H54 (cell line): ENCODE results near the gene SRGAP3.
A peak's percentile ranks its signal among the peaks of the same experiment; 100 is the strongest.
"Not testable (repeated sequence)": the region's sequence is repeated elsewhere in the genome, so short reads cannot be mapped to it uniquely, and the experiment has no call there.

Experiments used
- DNase-seq: peaks from one replicate; pipeline ENCODE4 v3.0.0; 2011; ENCODE audit warnings: low spot score, mixed read lengths; ENCODE audit not compliant: insufficient read length
- FAIRE-seq: peaks from 3 replicates; lab custom pipeline; 2011; peaks lifted over from hg19 to GRCh38; lab: Jason Lieb, UNC
- POLR2A ChIP-seq: IDR thresholded peaks from 2 replicates; pipeline ENCODE4 v1.6.1; 2011; ENCODE audit warnings: low read depth, mild to moderate bottlenecking, low read length

Gene SRGAP3

GRCh38 chr3:9099702-9100512, 149.5 kb downstream of the SRGAP3 start:
- FAIRE-seq (no peak), DNase-seq (no peak)
- TF ChIP-seq POLR2A, result no peak

DNA sequence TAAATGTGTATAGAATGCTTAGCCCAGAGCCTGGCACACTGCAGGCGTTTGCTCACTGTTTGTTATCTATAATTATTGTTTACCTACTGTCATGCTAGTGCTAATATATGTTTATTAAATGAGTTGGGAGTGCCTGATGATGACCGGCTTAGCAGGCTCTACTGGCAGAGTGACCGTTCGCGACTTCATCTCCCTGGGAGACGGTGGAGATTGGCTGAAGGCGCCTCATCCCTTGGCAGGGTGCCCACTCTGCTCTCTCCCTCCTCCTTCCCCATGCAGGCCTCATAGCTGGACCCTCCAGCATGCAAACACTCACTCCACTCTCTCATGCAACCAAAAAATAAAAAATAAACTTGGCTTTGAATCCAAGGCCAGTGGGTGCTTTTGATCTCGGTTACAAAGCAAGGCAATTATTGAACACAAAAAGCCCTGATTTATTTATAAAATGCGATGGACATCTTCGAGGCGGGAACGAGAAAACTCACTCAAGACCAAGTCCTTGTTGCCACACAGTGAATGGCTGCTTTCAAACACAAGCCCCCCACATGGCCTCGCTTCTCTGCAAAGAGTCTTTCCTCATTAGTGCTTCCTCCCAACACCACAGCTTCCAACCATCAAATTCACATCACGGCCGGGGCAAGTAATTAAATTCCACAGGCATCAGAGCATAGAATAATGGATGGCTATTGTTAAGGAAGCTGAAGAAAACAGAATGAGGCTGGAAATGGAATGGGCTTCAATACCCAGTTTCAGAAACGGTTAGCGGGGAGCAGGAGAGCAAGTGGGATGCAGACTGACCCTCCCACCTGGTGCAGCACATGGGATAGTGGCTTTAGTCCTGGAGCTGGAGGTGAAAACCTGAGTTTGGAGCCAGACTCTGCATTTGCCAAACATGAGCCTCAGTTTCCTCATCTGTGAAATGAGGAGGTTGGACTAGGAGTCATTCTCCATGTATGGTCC, 150.4 kb downstream of the SRGAP3 start:
- DNase-seq (no peak), FAIRE-seq (no peak)
- no peak for TF ChIP-seq POLR2A

- DNase-seq (no peak), FAIRE-seq (no peak)
- TF ChIP-seq POLR2A, result no peak
Observed at GRCh38 chr3:9097495-9097894, 152.0 kb downstream of the SRGAP3 start.

GRCh38 chr3:9091486-9092235, 157.8 kb downstream of the SRGAP3 start:
- DNase-seq (no peak), FAIRE-seq (no peak)
- TF ChIP-seq POLR2A, result no peak

- DNase-seq (peak; percentile 19), FAIRE-seq (no peak)
- no peak for TF ChIP-seq POLR2A
Observed at GRCh38 chr3:9088441-9089353, 160.7 kb downstream of the SRGAP3 start.

DNA sequence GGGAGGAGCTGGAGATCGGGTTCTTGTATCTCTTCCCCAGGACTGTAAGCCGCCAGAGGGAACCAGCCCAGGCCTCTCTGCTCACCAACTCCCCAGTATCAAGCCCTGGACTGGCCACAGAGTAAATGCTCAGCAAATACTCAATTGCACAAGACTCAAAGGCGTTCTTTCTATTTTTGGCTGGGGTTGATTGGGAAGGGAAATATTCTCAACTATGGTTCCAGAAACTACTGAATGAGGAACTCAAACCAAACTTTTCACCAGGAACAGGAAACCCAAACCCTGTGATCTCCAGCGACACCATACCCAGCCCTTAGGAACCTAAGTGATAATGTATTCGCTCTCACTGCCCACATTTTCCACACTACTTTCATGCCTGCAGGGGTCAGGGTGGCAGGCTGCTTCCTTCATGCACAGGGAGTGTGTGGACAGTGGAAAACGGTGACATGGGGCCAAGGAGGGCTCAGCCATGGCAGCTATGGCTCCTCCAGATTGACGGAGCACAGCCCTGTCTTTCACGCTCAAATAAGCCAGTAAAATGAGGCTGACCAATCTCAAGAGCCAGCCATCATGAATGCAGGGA, 161.5 kb downstream of the SRGAP3 start:
- no peak for TF ChIP-seq POLR2A
- no peak for FAIRE-seq
- no peak for DNase-seq

GRCh38 chr3:9085428-9085827, 164.0 kb downstream of the SRGAP3 start:
- not testable (repeated sequence) for FAIRE-seq, DNase-seq

GRCh38 chr3:9081184-9081818, 168.1 kb downstream of the SRGAP3 start:
- DNase-seq, result no peak
- TF ChIP-seq POLR2A, result no peak
- no peak for FAIRE-seq

DNA sequence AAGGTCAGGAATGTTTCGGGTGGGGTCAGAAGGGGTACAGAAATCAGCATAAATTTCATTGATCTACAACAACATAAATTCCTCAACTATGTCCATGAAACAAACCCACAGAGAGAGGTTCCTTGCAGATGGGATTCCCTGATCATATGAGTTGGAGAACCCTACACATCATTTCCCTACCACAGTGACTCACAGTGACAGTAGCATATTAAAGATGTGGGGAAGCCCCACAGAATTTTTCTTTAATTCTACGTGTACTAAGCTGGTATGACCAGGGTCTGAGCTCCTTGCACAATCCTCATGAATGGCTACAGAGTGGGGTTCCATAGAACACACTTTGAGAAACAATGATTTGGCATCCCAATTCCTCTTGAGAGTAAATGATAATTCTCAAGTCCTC, 169.3 kb downstream of the SRGAP3 start:
- DNase-seq, result no peak
- TF ChIP-seq POLR2A, result no peak
- FAIRE-seq, result no peak

DNA sequence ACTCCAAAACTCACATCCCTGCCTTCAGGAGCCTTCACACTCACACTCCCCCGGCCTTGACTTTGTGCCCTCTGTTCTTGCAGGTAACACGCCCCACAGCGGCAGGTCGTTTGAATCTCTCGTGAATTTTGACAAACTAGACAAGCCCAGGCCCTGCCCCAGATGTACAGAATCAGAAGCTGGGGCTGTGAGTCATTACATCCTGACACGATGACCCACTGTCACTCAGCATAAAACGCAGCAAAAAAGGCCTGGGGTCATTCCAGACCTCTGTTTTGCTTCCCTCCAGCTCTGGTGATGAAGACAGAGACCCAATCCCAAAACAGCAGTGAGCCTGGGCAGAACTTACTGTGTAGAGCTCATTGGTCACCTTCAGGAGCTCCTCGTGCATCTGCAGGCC, 169.8 kb downstream of the SRGAP3 start:
- TF ChIP-seq POLR2A, result no peak
- DNase-seq (no peak), FAIRE-seq (no peak)

DNA sequence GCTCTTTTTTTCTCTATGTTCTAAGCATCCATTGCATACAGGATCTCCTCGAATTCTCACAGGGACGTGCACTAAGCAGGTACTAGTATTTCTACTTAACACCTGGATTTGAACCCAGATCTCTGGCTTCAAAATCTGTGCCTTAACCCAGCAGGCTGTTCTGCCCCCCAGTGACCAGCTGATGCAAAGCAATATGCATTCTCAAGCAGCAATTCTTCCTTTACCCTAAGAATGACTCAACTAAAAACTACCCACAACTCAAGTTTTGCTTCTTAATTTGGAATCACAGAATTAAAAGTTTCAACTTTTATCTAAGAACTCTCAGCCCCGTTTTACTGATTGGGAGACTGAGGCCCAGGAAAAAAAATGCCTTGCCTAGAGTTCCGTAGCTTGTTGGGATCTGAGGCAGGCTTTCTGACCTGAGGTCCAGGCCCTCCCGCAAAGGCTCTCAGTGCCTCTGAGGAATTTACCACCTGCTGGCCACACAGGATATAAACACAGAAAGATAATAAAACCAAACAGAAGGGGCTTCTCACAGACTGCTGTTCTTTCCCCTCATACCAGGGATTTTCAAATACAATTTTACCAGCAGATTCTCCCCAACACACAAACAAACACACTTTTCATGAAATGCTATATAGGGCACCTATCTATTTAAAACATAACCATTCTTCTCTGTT, 170.7 kb downstream of the SRGAP3 start:
- no peak for FAIRE-seq
- DNase-seq, result no peak
- no peak for TF ChIP-seq POLR2A
